NCI-H460 (cell line): ENCODE measurements around the gene STX16. TPM values are rescaled to one million over a fixed set of nuclear protein-coding genes. Genes with fewer than 3 reads are reported as not detected.
"Not testable (repeated sequence)": the region's sequence is repeated elsewhere in the genome, so short reads cannot be mapped to it uniquely, and the experiment has no call there.

ENCODE experiments used
- DNase-seq: peaks from one replicate; pipeline ENCODE4 v3.0.0-alpha.2; 2016; ENCODE audit warnings: low read depth; ENCODE audit errors: extremely low read depth
- total RNA-seq: library from RNA; depleted of rRNA; stranded (reverse); fragments of >200 nt; shearing (Covaris generic); gene quantifications from 2 replicates; pipeline ENCODE4 v1.2.3, GENCODE V29; 2014; rRNA removed

The STX16 gene
- total RNA-seq, 1 experiment from 2014 or later = 20.5 TPM

- DNase-seq = no peak
These were observed 67.6 kb downstream of the STX16 start for GRCh38 chr20:58718729-58719128.

- DNase-seq = no peak
These were observed 68.2 kb downstream of the STX16 start for GRCh38 chr20:58719258-58719657.

GRCh38 chr20:58719971-58720371 is 68.9 kb downstream of the STX16 start:
- no peak for DNase-seq

- DNase-seq = no peak
These were observed 69.8 kb downstream of the STX16 start for GRCh38 chr20:58720890-58721289.

GRCh38 chr20:58721951-58722778 is 71.1 kb downstream of the STX16 start:
- DNase-seq = no peak

GRCh38 chr20:58722877-58723627 is 72.0 kb downstream of the STX16 start:
- no peak for DNase-seq

- no peak for DNase-seq
These were observed 72.5 kb downstream of the STX16 start for GRCh38 chr20:58723628-58723984.

- not testable (repeated sequence) for DNase-seq
These were observed 75.1 kb downstream of the STX16 start for GRCh38 chr20:58726156-58726555.

Other genes starting within 250 kb of the STX16 start
- not detected in 2 replicates for gene APCDD1L, start 135.9 kb upstream of the STX16 start, total RNA-seq
- 17.7 and 20.9 TPM in 2 replicates for gene NPEPL1, start 41.5 kb downstream of the STX16 start, total RNA-seq
- 1.7 and 1.8 TPM in 2 replicates for gene GNAS-AS1, start 199.6 kb downstream of the STX16 start, total RNA-seq
- gene GNAS, start 201.4 kb downstream of the STX16 start, total RNA-seq = 1,255 and 1,261 TPM in 2 replicates